CD4-positive, alpha-beta T cell (primary cell): Measurements from ENCODE around the gene CROCC. TPM values are rescaled to one million over a fixed set of nuclear protein-coding genes. Genes with fewer than 3 reads are reported as not detected.

Source experiments
- ATAC-seq: fragments of 200-7000 bp; cut with Tn5 transposase; one replicate; pipeline ENCODE4 v1.10.0; 2022; ENCODE audit warnings: mild to moderate bottlenecking; ENCODE audit not compliant: poor library complexity
- CTCF ChIA-PET: fragments of 350-600 bp; sonication (Branson Sonifier 250); formaldehyde crosslinking; loops from one replicate; lab custom pipeline; 2021; ENCODE audit warnings: antibody characterized with exemption, inconsistent platforms; lab: Charles Lee
- POLR2A ChIA-PET: fragments of 350-600 bp; sonication (Branson Sonifier 250); formaldehyde crosslinking; loops from one replicate; lab custom pipeline; 2021; ENCODE audit warnings: antibody characterized with exemption, inconsistent platforms; lab: Charles Lee
- DNase-seq, 14 experiments: peaks; one replicate each; pipeline ENCODE4 v3.0.0-alpha.2; 2013 to 2020; ENCODE audit warnings: mixed read lengths in 2 of 14
- H3K27ac ChIP-seq, 2 donors: one replicate each; pipeline versions ENCODE4 v1.5.1 to v1.7.0; 2013; ENCODE audit warnings: low read length in 2 of 2, low read depth in 1 of 2, mild to moderate bottlenecking in 1 of 2
- H3K27me3 ChIP-seq, 2 experiments: 1 replicate in 1 of 2; 2 replicates in 1 of 2; pipeline versions ENCODE4 v1.6.1 to v1.7.0; 2013; ENCODE audit warnings: low read length in 2 of 2, control low read depth in 1 of 2, mild to moderate bottlenecking in 1 of 2, moderate library complexity in 1 of 2; ENCODE audit not compliant: insufficient read depth in 2 of 2, control insufficient read depth in 1 of 2
- H3K36me3 ChIP-seq: one replicate; pipeline ENCODE4 v1.6.1; 2013; ENCODE audit warnings: low read length, control low read depth; ENCODE audit not compliant: insufficient read depth
- H3K4me1 ChIP-seq: one replicate; pipeline ENCODE4 v1.6.1; 2013; ENCODE audit warnings: low read length, control low read depth; ENCODE audit not compliant: insufficient read depth
- H3K4me3 ChIP-seq: one replicate; pipeline ENCODE4 v1.5.1; 2013; ENCODE audit warnings: mild to moderate bottlenecking, low read length, moderate library complexity
- H3K9me3 ChIP-seq, 2 experiments: 1 replicate in 1 of 2; 2 replicates in 1 of 2; pipeline versions ENCODE4 v1.6.1 to v1.7.0; 2013; ENCODE audit warnings: low read length in 2 of 2, mild to moderate bottlenecking in 2 of 2, control low read depth in 1 of 2, moderate library complexity in 1 of 2; ENCODE audit not compliant: control insufficient read depth in 1 of 2, insufficient read depth in 1 of 2
- H3K27ac Mint-ChIP-seq: one replicate; pipeline ENCODE4 v1.8.0; 2020; ENCODE audit warnings: mixed read lengths
- H3K27me3 Mint-ChIP-seq: one replicate; pipeline ENCODE4 v1.8.0; 2021; ENCODE audit warnings: mixed read lengths
- H3K36me3 Mint-ChIP-seq: one replicate; pipeline ENCODE4 v1.8.0; 2021; ENCODE audit warnings: low read depth, mixed read lengths
- H3K4me1 Mint-ChIP-seq: one replicate; pipeline ENCODE4 v1.8.0; 2021; ENCODE audit warnings: low read depth, mixed read lengths
- H3K4me3 Mint-ChIP-seq: one replicate; pipeline ENCODE4 v1.8.0; 2020; ENCODE audit warnings: mild to moderate bottlenecking, mixed read lengths
- H3K9me3 Mint-ChIP-seq: one replicate; pipeline ENCODE4 v1.8.0; 2020; ENCODE audit warnings: mixed read lengths
- intact Hi-C, 2 experiments: fragments of 100-400 bp; cut with DNase I in 1 of 2; cut with micrococcal nuclease in 1 of 2; formaldehyde crosslinking; loops; one replicate each; pipeline versions ENCODE4 v1.15.1 to v1.9.0; 2023 to 2025; cut with DNase I, micrococcal nuclease
- total RNA-seq, 174 experiments: library from RNA in 2 of 174; stranded (reverse) in 2 of 174; gene quantifications; one replicate each; pipeline ENCODE4 v1.2.3 and lab custom pipeline; 2021 to 2026
- TF ChIP-seq, protein P1 (sequence below): fragments of 200-600 bp; IDR thresholded peaks from one replicate; pipeline ENCODE4 v1.8.0; 2022; ENCODE audit warnings: antibody characterized with exemption, mild to moderate bottlenecking

The CROCC gene
- total RNA-seq, 2 experiments from 2014 or later, result 47.4 to 49.7 TPM

DNA sequence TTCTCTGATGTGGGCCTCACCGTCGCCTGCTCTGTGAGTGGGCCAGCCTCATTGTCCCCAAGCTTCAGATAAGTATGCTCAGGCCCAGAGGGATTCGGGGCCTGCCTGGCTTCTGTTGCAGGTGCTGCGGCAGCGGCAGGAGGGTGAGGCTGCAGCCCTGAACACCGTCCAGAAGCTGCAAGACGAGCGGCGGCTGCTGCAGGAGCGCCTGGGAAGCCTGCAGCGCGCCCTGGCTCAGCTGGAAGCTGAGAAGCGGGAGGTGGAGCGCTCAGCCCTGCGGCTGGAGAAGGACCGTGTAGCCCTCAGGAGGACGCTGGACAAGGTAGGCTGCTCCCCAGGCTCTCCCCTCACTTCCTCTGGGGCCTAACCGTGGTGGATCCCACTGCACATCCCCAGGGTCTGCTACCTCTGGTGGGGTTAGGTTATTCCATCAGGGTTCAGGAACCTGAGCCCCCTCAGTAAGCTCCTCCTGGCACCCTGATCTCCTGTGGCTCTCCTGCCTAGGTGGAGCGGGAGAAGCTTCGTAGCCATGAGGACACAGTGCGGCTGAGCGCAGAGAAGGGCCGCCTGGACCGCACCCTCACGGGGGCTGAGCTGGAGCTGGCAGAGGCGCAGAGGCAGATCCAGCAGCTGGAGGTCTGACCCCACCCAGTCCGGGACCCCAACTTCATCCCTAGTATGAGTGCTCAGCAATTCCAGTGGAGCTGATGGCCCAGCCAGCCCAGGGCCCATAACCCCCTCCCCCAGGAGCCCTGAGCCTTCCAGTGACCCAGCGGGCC, 48.6 kb downstream of the CROCC start:
- Mint-ChIP-seq H3K4me1 (no peaks in the 10 kb centered on the region), H3K9me3 (no peaks in the 10 kb centered on the region), H3K4me3 (no peak overlapping the region), H3K27me3 (no peaks in the 10 kb centered on the region), H3K27ac (no peak overlapping the region), H3K36me3 (peaks cover 19% of the 10 kb centered on the region)
- Histone ChIP-seq H3K27me3 (no peaks in the 10 kb centered on the region), H3K9me3 (no peaks in the 10 kb centered on the region), H3K4me3 (no peak overlapping the region), H3K27ac (no peak overlapping the region), H3K4me1 (no peaks in the 10 kb centered on the region), H3K36me3 (peaks cover 28% of the 10 kb centered on the region)
- intact Hi-C loops, result no loop called here
- ChIA-PET CTCF (no interaction called here), POLR2A (no interaction called here)
- TF ChIP-seq, protein P1, sequence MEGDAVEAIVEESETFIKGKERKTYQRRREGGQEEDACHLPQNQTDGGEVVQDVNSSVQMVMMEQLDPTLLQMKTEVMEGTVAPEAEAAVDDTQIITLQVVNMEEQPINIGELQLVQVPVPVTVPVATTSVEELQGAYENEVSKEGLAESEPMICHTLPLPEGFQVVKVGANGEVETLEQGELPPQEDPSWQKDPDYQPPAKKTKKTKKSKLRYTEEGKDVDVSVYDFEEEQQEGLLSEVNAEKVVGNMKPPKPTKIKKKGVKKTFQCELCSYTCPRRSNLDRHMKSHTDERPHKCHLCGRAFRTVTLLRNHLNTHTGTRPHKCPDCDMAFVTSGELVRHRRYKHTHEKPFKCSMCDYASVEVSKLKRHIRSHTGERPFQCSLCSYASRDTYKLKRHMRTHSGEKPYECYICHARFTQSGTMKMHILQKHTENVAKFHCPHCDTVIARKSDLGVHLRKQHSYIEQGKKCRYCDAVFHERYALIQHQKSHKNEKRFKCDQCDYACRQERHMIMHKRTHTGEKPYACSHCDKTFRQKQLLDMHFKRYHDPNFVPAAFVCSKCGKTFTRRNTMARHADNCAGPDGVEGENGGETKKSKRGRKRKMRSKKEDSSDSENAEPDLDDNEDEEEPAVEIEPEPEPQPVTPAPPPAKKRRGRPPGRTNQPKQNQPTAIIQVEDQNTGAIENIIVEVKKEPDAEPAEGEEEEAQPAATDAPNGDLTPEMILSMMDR, result no peak
- no peak for ATAC-seq
- no peak for DNase-seq

DNA sequence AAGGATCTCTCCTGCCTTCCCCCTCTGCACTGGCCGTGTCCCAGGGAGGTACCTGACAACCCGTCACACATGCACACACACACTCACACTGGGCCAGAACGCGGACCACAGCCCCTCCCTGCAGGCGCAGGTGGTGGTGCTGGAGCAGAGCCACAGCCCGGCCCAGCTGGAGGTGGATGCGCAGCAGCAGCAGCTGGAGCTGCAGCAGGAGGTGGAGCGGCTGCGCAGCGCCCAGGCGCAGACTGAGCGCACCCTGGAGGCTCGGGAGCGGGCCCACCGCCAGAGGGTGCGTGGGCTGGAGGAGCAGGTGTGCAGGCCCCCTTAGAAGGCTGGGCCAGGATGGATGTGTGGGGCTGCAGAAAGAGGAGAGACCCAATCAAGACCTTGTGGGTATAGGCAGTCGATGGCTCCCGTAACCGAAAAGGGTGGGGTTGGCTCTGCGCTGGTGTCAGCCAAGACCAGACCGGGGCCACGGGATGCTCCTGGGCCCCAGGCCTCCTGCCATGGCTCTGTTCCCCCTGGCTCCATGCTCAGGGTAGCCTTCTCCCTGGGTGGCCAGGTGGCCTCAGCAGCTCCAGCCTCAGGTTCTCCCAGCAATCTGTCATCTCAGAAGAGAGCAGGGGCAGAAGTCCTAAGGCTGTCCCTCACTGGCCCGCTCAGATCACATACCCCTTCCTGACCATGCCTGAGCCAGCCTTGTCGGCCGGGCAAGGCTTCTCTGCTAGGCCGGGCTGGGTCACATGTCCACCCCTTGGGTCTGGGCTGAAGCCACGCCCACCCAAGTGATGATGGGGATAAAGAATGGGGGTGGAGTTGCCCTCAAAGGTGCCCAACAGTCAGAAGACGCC, 49.8 kb downstream of the CROCC start:
- H3K4me1 ChIP-seq, result no peaks in the 10 kb centered on the region
- Mint-ChIP-seq H3K4me3 (no peak overlapping the region), H3K27me3 (no peaks in the 10 kb centered on the region), H3K9me3 (no peaks in the 10 kb centered on the region), H3K36me3 (peaks cover 7% of the 10 kb centered on the region), H3K27ac (no peak overlapping the region), H3K4me1 (no peaks in the 10 kb centered on the region)
- H3K9me3 ChIP-seq, result no peaks in the 10 kb centered on the region
- H3K27ac ChIP-seq, result no peak overlapping the region
- POLR2A ChIA-PET, result no interaction called here
- H3K4me3 ChIP-seq, result no peak overlapping the region
- intact Hi-C loops, result no loop called here
- peaks cover 18% of the 10 kb centered on the region for H3K36me3 ChIP-seq
- ATAC-seq (no peak), DNase-seq (no peak)
- H3K27me3 ChIP-seq, result no peaks in the 10 kb centered on the region
- CTCF ChIA-PET, result no interaction called here
- TF ChIP-seq, protein P1, result no peak

DNA sequence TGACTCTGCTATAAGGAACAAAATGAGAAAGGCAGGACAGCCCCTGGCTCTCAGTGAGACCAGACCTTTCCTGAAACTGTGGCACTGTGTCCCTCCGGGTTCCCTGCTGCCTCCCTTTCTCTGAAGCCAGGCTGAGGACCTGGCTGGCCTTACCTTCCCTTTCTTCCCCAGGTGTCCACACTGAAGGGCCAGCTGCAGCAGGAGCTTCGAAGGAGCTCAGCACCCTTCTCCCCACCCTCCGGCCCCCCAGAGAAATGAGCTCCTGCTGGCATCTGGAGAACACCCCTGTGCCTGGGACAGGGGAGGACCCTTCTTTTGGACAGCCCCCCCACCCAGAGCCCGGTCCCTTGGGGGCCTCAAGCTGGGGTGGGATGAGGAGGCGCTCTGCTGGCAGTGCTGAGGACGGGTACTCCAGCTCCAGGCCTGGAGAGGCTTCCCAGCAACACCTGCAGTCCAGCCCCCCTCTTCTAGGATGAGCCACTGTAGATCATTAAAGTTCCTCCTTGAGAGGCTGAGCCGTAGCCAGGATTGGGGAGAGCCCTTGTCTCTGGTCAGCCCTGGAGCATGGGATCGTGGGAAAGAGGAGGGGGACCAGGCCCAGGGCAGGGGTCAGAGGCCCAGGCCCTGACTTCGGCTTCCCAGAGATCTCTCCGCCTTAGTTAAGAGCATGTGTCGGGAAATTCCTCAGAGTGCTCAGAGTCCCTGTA, 50.6 kb downstream of the CROCC start:
- Mint-ChIP-seq H3K27me3 (no peaks in the 10 kb centered on the region), H3K9me3 (no peaks in the 10 kb centered on the region), H3K36me3 (no peaks in the 10 kb centered on the region), H3K4me1 (no peaks in the 10 kb centered on the region), H3K27ac (no peak overlapping the region), H3K4me3 (no peak overlapping the region)
- ATAC-seq (no peak), DNase-seq (no peak)
- Histone ChIP-seq H3K36me3 (peaks cover 13% of the 10 kb centered on the region), H3K4me3 (no peak overlapping the region), H3K4me1 (no peaks in the 10 kb centered on the region), H3K9me3 (no peaks in the 10 kb centered on the region), H3K27me3 (no peaks in the 10 kb centered on the region), H3K27ac (no peak overlapping the region)
- ChIA-PET POLR2A (no interaction called here), CTCF (no interaction called here)
- intact Hi-C loops, result no loop called here
- TF ChIP-seq, protein P1, result no peak
